GM13977 (cell line): ENCODE measurements around the gene TMPRSS6.

Source experiments
- DNase-seq: peaks from one replicate; pipeline ENCODE4 v3.0.0; 2012; ENCODE audit warnings: low spot score
- CTCF ChIP-seq: IDR thresholded peaks from 2 replicates; pipeline ENCODE4 v1.5.1; 2012; ENCODE audit warnings: mild to moderate bottlenecking, control low read depth; ENCODE audit not compliant: insufficient read depth; ENCODE audit errors: extremely low read depth, missing control alignments
- in situ Hi-C: fragments of 300-500 bp; cut with MboI; formaldehyde crosslinking; loops from one replicate; pipeline ENCODE4 v1.12.0; 2022; ENCODE audit warnings: low sequenced_read_pairs, low pct_unique_long_range_greater_than_20kb, mixed read lengths, inconsistent platforms; ENCODE audit not compliant: unreplicated experiment

The TMPRSS6 gene

GRCh38 chr22:37091994-37092393 lies 17.5 kb downstream of the TMPRSS6 start:
- in situ Hi-C loops, result no loop called here
- DNase-seq, result no peak
- TF ChIP-seq CTCF, result no peak

GRCh38 chr22:37090920-37091695 lies 18.4 kb downstream of the TMPRSS6 start:
- no peak for DNase-seq
- in situ Hi-C loops, result no loop called here
- no peak for TF ChIP-seq CTCF

GRCh38 chr22:37089434-37089833 lies 20.1 kb downstream of the TMPRSS6 start:
- TF ChIP-seq CTCF, result no peak
- no peak for DNase-seq
- in situ Hi-C loops, result no loop called here

- in situ Hi-C loops, result no loop called here
- peak; percentile 56 for DNase-seq
- no peak for TF ChIP-seq CTCF
Measured at GRCh38 chr22:37088750-37089408, 20.6 kb downstream of the TMPRSS6 start.

- TF ChIP-seq CTCF, result no peak
- in situ Hi-C loops, result no loop called here
- DNase-seq, result no peak
Measured at GRCh38 chr22:37088108-37088605, 21.4 kb downstream of the TMPRSS6 start.

GRCh38 chr22:37086184-37086583 lies 23.3 kb downstream of the TMPRSS6 start:
- TF ChIP-seq CTCF, result no peak
- in situ Hi-C loops, result no loop called here
- DNase-seq, result no peak
